HFF-Myc (cell line): ENCODE data around the gene BPIFA2.

ENCODE experiments used
- DNase-seq: peaks from one replicate; pipeline ENCODE4 v3.0.0-alpha.2; 2011; ENCODE audit warnings: low read depth; ENCODE audit errors: extremely low read depth
- H3K4me3 ChIP-seq: replicated peaks from 2 replicates; pipeline ENCODE4 v1.5.1; 2011; ENCODE audit warnings: low read depth, mild to moderate bottlenecking, control low read depth, low read length
- CTCF ChIP-seq: IDR thresholded peaks from 2 replicates; pipeline ENCODE4 v1.5.1; 2012; ENCODE audit warnings: mild to moderate bottlenecking, low read depth, low read length, control low read depth; ENCODE audit errors: missing control alignments

The BPIFA2 gene

GRCh38 chr20:33127422-33128097, 40.4 kb upstream of the BPIFA2 start:
- no peak for DNase-seq
- TF ChIP-seq CTCF, result no peak
- H3K4me3 ChIP-seq, result no peak overlapping the region

GRCh38 chr20:33130568-33131061, 37.3 kb upstream of the BPIFA2 start:
- H3K4me3 ChIP-seq, result no peak overlapping the region
- DNase-seq, result peak; percentile 4
- TF ChIP-seq CTCF, result no peak

GRCh38 chr20:33131949-33132473, 35.9 kb upstream of the BPIFA2 start:
- no peak for DNase-seq
- no peak overlapping the region for H3K4me3 ChIP-seq
- TF ChIP-seq CTCF, result no peak

- DNase-seq, result no peak
- TF ChIP-seq CTCF, result no peak
- no peak overlapping the region for H3K4me3 ChIP-seq
Observed at GRCh38 chr20:33132513-33133372, 35.2 kb upstream of the BPIFA2 start.

- no peak for TF ChIP-seq CTCF
- no peak overlapping the region for H3K4me3 ChIP-seq
- no peak for DNase-seq
Observed at GRCh38 chr20:33133373-33133941, 34.5 kb upstream of the BPIFA2 start.

- no peak for DNase-seq
- H3K4me3 ChIP-seq, result no peak overlapping the region
- TF ChIP-seq CTCF, result no peak
Observed at GRCh38 chr20:33137195-33137594, 30.8 kb upstream of the BPIFA2 start.
